ENCODE results near the gene PLEKHM3.

DNA sequence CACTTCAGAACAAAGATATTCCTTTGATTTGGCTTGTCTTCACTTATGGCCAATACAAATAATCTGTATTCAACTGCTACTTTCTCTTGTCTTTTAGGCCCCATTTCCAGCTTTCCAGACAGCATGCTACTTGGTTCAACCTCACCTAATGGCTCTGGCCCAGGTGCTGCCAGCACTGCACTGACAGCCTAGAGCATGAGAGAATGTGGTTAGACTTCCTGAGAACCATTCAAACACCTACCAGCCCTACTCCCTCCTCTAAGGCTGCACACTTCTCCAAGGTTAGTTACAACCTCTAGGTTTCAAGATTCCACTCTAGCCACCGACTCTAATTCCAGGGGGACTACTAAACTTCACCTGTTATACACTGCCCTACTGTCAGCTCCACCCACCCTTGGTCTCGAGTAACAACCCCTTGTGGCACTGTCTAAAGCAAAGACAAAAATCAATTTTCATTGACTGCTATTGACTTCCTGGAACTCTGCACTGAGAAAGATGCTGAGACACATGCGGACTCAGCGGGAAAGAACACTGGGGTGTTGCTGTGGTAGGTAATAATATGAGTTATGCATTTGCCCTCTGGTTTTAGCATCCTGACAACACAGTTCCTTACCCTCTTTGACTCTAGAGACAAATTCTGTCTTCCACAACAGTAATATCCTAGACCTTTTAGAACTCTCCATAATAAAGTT is 38.2 kb downstream of the PLEKHM3 start:
- TF ChIP-seq TAF1 (IDR thresholded peaks at IDR 0.05; ENCODE audit: low read depth, low read length) (no peak), POLR2AphosphoS5 (IDR thresholded peaks at IDR 0.05; ENCODE audit: low read depth, low read length) (no peak), POU2F2 (IDR thresholded peaks at IDR 0.05; ENCODE audit: low read depth, low read length) (no peak), POLR2A (IDR thresholded peaks at IDR 0.05; ENCODE audit: low read depth, low read length) (no peak)

Measured in GM12891 (cell line).